GM18867 (cell line): Measurements from ENCODE around the gene PXDN.
A peak's percentile ranks its signal among the peaks of the same experiment; 100 is the strongest.

Source experiments
- ATAC-seq: cut with Tn5 transposase; IDR thresholded peaks from one replicate; pipeline ENCODE4 v1.9.1; 2021; ENCODE audit warnings: mild to moderate bottlenecking, moderate library complexity; ENCODE audit not compliant: unreplicated experiment

Gene PXDN

DNA sequence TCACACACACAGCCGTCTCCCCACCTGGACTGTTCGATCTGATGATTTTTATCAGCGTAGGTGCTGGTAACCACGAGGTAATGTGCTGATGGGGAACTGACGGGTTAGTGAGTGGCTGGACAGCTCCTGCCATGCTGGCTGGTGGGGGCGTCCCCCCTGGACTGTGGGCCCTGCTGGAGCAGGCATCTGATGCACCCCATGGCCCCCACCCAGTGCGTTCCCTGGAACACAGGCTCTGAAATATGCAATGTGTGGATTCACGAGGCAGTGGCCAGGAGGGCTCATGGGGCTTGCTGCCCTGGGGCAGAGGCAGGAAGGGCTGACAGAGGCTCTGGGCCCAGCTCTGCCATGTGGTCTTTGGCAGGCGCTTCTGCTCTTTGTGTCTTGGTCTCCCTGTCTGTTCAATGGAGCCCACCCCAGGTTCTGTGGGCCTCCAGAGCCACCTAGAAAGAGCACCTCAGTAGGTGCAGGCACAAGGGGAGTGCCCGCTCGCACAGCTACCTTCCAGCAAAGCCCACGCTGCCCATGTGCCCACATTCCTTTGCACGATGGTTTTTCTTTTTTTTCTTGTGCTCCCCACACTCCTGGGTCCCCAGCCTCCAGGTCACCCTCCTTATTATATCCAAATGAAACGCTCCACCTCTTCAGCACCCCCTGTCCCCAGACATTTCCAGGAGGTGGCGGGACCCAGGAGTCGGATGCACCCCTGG is 10.3 kb upstream of the PXDN start:
- ATAC-seq, result no peak

DNA sequence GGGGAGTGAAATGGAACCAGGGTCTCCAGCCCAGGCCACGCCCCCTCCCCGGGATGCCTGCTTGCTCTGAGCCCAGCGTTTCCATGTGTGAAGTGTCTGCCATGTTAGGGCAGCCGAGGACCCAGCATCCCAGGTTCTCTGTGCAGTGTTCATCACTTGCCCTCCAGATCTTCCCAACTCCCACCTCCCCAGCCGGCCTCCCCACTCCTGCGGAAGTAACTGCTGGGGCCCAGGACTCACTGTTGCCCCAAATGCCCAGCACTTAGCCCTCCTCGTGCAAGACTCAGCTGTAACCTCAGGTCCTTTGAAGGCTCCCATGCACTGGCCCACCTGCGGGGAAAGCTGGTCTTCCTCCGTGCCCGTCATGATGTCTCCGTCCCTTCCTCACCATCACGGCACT is 9.7 kb upstream of the PXDN start:
- ATAC-seq, result no peak

DNA sequence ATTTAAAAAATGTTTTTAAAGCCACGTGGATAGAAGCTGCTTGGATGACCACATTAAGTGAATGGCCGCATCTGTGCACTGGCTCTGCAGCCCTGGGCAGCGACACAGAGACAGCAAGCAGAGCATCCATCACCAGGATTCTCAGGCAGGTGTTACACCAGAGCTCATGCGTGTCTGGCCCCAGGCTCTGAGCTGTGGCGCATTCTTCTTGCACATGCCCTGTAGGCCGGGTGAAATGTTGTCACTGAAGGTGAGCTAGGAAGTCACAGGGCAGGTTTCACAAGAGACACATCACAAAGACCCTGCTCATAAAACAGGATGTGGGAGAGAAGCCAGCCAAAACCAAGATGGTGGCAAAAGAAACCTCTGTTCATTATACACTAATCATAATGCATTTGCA is 8.4 kb upstream of the PXDN start:
- ATAC-seq, result no peak

DNA sequence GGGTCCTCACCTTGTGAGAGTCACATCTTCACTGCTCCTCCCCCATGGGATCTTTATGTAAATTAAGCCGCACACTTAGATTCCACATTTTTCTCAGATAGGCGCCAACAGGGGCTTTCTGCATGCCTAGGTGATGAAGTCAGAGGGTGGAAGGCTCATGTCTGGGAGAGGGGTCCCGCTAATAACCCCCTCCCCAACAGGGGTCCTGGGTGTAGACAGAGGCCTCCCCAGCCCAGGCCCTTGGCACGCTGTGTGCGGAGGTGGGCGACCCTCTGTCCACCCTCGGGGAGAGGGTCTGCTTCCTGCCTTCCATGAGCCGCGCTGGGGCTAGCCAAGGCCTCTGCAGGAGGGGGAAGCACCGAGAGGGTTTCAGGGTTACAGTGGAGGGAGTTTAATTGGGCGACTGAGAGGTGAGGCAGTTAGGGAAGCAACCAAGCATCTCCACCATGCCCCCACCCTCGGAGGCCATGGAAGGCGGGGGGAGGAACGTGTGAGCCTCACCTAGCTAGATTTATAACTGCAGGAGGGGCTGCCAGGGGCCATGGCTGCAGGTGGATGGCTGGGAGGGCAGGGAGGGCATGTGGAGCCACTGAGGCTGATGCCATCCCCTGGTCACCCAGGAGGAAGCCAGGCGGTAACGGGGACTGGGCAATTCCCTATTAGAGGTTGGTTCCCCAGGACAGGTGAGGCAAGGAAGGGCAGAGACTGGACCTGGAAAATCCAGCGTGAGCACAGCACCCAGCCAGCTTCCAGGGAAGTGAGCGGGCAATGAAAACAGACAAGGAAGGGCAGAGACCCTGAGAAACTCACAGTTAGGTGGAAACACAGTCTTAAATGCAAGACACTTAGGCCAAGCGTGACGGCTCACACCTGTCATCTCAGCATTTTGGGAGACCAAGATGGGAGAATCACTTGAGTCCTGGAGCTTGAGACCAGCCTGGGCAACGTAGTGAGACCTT is 7.7 kb upstream of the PXDN start:
- ATAC-seq, result no peak

DNA sequence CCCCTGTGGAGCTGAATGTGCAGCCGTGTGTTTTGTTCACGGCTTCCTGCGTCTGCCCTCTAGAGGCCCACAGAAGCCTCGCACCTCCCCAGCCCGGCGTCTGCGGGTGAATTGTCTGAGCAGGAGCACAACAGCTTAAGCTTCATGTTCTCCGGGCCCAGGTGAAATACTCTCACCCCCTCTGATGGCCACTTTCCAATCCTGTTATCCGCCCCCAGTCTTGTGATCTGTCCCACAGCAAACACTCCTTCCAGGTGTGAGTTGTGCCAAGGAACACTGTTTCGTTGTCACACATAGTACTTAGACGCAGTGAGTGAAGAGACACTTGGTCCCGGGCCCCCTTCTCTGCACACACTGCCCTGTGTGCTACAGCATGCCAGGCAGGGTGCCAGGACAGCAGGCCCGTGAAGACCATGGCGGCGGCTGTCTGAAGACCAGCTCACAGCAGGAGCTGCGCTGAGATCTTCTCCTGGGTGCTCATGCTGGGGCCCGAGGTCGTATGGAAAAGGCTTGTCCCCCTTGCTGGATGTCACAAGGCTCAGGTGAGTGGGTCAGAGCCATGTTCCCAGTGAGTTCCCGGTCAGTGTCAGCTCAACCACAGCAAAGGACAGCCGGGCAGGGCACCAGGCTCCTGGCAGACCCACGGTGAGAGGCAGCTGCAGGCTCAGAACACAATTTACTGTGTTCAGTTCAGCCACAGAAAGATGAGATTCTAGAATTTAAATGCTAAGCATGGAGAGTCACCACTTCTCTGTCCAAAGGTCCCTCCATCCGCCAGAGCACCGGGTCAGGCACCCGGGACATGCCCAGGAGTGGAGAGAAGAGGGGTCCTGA is 6.8 kb upstream of the PXDN start:
- ATAC-seq, result peak; percentile 67

DNA sequence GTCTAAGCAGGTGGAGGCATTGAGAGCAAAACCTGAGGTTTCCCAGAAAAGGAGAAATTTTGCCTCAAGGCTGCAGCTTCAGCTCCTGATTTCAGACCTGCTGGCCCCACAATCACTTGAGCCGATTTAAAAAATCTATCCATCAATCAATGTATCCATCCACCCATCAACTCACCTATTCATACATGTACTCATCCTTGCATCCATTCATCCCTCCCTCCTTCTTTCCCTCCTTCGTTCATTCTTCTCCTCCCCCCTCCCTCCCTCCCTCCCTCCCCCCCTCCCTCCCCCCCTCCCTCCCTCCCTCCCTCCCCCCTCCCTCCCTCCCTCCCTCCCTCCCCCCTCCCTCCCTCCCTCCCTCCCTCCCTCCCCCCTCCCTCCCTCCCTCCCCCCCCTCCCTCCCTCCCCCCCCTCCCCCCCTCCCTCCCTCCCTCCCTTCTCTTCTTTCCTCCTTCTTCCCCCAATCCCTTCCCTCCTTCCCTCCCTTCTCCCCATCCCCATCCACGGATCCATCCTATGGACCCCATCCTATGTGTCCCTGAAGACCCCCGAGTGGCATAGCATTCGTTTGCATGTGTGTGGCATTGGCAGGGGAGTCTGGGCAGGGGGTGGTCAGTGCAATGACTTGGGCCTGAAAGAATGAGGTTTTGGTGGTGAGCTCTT is 6.1 kb upstream of the PXDN start:
- no peak for ATAC-seq

DNA sequence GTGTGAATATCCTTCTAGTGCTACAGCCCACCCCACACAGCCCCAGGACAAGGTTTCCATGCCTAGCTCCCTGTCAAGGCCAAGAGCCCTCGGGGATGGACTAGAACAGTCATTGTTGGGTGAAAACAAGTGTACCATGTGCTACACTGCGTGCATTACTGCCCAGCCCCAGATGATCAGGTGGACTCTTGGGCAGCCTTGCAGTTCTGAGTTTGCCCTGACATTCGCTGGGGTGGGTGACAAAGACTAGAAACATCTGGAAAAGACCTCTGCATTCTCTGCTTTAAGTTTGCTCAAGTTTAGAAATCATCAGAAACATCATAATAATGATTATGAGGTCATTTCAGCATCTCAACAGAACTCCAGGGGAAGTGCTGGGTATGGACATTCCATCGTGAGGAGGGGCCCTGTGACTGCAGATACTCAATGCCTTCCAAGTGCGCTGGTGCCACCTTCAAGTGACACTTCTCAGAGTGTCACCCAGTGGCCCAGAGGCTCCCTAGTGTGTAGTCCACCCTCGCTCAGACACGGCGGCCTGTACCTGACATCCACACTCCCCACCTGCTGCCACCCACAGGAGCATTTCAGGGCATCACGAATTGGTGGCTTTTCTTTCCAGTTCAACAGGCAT is 5.3 kb upstream of the PXDN start:
- ATAC-seq, result no peak

DNA sequence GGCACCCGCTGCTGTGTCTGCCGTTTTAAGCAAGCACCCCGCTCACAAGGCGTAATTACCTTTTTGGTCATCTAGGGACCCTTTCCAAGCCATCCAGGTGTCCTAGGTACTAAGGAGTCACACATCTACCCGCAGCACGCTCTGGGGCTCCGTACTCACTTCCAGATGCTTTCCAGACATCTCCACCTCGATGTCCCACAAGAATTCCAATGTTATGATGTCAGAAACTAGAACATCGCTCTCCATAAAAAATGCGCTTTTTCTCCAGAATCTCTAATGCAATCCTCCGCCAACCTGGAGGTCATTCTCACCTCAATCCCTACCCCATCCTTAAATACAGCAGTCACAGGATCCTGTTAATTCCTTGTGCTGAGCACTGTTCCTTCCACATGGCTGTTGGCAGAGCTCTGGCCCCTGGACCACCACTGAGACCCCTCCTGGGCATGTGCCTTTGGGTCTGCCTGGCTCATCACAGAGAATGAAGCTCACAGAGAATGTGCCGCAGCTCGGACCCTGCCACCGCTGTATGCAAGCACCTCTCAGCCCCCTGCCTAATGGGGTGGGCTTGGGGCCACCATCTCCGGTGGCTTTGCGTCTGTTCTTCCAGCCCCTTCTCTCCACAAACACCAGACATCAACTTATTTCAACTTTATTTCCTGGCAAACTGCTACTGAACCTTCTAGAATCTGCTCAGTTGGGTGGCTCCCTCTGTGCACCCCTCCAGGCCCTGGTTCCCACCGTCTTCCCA is 4.6 kb upstream of the PXDN start:
- no peak for ATAC-seq

DNA sequence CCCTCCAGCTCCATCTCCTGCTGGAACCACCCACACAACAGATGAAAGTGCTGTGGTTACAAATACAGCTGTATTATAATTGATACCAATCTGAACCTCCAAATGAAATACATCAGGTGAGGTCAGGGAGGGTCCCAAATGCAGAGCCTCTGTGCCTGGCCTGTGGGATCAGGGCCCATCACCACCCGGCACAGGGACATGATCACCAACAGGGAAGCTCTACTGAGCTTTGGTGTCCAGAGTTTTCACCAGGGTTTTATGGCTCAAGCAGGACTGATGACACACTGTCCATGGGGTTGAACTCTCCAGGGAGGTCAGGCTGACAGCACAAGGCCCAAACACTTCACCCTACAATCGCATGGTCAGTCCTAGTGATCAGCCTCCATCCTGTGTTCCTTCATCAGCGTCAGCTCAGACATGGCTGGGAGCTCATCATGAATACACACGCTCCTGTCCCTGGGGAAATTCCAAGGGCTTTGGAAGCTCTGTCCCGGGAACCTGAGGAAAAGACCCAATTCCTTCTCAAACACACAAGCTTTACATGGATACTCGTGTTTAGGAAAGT is 3.9 kb upstream of the PXDN start:
- ATAC-seq, result no peak

DNA sequence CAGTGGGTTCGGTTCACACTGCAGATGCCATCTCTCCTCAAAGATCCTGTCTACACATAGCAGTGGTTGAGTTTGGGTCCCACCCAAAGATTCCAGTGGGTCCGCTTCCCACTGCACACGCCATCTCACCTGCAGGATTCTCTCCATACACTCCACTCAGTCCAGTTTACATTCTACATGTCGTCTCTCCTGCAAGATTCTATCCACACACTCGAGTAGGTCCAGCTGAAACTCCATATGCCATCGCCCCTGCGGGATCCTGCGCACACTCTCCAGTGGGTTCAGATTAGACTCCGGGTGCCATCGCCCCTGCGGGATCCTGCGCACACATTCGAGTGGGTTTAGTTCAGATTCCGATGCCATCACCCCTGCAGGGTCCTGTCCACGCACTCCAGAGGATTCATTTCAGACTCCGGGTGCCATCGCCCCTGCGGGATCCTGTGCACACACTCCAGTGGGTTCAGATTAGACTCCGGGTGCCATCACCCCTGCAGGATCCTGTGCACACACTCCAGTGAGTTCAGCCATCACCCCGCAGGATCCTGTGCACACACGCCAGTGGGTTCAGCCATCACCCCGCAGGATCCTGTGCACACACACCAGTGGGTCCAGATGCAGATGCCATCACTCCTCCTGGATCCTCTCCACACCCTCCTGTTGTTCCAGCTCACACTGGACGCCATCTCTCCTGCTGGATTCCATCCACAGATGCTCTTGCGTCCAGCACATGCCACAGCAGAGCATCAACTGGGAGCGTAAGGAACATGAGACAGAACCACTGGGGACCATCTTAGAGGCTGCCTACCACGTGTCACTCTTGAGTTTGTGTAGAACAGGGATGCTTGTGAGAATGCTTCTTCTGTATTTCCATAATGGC is 3.0 kb upstream of the PXDN start:
- no peak for ATAC-seq

DNA sequence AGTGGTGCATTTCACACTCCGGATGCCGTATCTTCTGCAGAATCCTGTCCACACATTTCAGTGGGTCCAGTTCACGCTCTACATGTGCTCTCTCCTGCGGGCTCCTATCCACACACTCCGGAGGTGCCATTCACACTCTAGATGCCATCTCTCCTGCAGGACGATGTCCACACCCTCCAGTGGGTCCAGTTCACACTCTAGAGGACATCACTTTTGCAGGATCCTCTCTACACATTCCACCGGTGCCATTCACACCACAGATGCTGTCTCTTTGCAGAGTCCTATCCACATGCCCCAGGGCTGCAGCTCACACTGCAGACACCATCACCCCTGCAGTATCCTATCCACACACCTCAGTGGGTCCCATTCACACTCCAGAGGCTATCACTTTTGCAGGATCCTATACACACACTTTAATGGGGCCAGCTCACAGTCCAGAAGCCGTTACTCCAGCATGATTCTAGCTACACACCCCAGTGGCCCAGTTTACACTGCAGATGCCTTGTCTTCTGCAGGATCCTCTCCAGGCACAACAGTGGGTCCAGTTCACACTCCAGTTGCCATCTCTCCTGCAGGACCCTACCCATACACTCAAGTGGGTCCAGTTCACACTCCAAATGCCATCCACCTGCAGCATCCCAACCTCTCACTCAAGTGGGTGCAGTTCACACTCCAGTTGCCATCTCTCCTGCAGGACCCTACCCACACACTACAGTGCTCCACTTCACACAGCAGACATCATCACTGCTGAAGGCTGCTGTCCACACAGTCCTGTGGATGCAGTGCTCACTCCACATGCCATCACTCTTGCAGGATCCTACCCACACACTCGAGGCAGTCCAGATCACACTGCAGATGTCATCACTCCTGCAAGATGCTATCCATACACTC is 2.1 kb upstream of the PXDN start:
- ATAC-seq, result no peak

DNA sequence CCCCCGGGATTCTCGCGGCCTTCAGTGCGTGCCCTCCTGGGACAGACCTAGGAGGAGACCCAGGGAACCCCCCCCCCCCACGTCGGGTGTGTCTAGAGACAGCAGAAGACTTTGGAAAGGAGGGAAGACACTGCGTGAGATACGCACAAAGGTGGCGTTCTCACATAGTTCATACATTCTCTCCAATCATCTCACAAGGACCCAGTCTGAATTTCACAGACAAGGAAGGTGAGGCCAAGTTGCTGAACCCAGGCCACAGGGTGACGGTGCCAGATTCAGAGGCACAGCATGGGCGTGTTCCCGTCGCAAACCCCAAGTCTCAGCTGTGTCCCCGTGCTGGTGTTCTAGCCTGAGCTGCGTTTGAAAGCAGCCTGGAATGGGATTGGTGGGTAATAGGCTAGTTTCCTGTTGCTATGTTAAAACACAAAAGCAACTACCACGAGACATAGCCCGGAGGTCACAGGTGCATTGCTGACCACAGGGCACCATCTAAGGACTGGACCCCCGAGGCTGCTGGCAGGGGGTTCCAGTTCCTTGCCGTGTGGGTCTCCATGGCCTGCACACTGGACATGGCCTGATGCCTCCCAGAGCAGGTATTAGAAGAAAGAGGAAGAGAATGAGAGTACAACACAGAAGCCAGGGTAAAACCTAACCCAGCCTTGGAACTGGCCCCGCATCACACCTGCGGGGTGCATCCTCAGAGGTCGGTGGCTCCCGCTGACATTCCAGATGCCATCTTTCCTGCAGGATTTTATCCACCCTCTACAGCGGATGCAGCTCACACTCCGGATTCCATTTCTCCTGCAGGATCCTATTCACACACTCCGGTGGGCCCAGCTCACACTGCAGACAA is 1.1 kb upstream of the PXDN start:
- ATAC-seq, result no peak

DNA sequence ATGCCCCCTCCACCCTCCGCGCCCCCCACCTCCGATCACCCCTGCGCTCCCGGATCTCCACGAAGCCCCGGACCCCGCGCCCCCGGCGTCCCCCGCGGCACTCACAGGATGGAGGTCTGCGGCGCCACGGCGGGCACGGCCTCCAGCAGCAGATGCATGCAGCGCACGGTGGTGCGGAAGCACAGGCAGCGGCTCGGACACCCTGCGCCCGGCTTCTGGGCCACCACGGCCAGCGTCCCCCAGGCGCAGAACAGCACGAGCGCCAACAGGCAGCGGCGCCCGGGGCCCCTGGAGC is 217 bp downstream of the PXDN start:
- no peak for ATAC-seq

DNA sequence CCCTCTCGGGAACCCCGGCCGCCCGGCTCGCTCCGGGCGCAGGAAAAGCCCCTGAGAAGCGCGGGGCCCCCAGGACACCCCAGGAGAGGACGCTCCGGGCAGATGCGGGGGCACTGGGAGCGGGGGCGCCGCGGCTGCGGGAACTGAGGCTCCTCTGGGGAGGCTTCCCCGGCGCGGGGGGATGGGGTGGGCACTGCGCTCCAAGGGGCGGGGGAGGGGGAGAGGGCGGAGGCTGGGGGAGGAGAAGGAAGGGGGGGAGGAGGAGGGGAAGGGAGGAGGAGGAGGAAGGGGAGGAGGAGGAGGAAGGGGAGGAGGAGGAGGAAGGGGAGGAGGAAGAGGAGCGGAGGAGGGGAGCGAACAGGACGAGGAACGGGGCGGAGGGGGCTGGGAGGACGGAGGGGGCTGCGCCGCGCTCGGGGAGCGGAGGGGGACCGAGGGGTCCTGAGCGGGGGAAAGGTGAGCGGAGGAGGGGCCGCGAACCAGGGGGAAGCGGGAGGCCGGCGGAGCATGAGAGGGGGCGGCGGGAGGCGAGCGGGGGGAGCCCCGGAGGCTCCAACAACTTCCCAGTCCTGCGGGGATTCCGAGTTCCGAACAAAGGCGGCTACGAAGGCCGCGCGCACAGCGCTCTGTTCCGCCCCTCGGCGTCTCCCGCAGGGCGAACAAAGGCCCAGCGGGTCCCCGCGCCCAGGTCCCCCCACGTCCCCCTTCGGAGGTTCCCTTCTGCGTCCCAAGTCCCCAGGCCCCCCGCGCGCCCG is 742 bp downstream of the PXDN start:
- ATAC-seq, result no peak

DNA sequence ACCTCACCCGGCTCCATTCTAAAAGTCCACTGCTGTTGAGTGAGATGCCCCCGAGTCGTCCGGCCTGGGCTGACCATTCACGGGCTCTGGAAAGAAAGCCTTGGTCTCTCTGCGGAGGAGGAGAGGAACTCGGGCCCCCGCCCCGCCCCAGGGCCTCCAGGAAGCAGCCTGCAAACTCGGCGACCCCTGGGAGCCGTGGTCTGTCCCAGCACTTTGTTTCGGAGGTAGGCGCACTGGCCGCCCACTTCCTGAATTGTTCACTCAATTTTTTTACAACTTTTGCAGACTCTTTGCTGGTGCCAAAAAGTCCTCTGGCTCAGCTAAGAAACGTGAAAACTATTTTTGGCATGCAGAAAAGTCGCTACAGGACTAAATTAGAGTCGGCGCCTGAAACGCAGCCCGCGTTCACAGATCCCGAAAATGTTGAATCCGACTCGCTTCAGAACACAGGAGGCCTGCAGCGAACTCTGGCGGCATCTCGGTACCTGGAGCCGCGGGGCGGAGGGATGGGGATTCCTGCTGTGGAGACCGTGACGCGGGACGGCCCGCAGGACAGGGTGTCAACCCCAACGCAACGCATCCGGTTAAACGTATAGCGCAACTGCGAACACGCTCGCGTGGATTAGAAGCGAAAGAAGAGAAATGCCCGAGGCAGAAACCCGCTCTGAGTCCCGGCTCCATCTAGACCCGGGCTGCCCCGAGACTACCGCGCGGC is 1.5 kb downstream of the PXDN start:
- ATAC-seq, result no peak
